ENCODE measurements around the gene CNTNAP5.

- TF ChIP-seq CTCF (IDR thresholded peaks at IDR 0.05) (no peak), EZH2 (IDR thresholded peaks at IDR 0.05) (no peak)
These were observed 256.5 kb downstream of the CNTNAP5 start for GRCh38 chr2:124281541-124281940.
